DMS53 treated with DMSO at 0.1 percent for 48 hours (cell line): ENCODE results near the gene CMTM3.
A peak's percentile ranks its signal among the peaks of the same experiment; 100 is the strongest.
"Not testable (repeated sequence)": the region's sequence is repeated elsewhere in the genome, so short reads cannot be mapped to it uniquely, and the experiment has no call there.

Source experiments
- DNase-seq: peaks from one replicate; lab custom pipeline; 2025; ENCODE audit not compliant: unreplicated experiment; lab: John Stamatoyannopoulos, UW

The CMTM3 gene

DNA sequence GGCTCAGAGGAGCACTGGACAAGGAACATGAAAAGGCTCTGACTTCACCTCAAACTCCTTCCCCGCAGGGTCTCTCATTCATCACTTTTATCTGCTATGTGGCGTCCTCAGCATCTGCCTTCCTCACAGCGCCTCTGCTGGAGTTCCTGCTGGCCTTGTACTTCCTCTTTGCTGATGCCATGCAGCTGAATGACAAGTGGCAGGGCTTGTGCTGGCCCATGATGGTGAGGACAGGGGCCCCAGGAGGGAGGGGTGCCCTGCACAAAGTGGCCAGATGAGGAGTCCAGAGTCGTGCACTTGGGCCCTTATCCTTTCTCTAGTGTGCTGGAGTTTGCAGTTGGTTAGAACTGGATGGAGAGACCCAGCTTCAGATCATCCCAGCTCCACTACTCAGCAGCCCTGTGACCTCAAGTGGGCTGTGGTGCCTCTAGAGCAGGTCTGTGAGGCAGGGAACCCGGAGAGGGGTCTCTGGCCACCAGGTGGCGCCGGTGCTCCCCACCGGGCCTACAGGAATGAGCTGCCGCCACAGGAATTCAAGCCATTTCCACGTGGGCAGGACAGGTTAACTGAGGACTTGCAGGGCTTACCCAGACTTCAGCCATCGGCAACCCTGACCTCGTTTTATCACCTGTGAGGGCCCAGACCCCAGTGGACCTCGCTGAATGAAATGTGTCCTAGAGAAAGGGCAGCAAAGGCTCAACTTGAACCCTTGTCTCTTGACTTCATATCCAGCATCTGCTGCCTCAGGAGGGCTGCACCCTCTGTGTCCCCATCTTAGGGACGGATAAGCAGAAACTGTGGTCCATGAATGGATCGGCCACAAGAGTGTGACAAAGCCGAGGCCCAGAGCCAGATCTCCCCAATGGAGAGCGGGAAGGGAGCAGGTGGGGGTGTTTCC is 4.0 kb downstream of the CMTM3 start:
- peak; percentile 42 for DNase-seq

DNA sequence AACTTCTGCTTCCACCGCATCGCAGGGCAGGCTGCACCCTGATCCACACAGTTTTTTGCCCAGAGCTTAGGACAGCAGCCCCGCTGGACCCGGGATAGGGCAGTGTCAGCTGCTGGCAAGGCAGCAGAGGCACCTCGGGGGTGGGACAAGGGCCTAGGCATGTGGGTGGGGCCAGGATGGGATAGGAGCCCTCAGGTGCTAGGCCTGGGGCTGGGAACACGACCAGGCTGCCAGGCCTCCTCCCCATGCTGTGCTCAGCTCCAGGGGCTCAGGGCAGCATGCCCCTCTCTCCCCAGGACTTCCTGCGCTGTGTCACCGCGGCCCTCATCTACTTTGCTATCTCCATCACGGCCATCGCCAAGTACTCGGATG is 4.6 kb downstream of the CMTM3 start:
- DNase-seq = no peak

DNA sequence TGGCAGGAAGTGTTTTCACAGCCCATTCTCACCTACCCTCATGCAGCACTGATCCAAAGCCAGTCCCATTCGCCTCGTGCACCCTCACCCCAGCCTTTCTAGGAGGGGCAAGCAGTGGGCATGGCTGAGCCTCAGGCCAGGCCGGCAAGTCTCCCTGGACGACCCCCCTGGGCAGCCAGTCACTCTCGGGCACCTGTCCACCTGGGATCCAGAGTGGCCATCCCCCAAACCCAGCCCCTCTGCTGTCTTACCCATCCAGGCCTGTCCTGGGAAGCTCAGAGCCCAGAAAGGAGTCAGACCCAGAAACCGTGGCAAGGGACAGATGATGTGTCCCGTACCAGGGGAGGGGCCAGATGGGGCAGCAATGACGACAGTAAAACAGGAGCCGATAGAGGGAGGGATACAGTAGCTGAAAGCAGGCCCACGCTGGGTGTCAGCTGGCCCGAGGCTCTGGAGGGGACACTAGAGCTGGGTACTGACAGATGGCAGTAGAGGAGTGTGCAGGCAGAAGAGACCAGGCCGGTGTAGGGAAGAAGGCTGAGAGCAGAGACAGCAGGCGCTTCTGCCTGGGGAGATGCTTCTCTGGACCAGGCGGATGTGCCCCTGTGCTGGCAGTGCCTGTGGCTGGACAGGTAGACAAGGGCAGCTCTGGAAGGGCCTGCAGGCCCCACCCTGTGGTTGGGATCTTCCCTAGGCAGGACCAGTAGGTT is 5.8 kb downstream of the CMTM3 start:
- DNase-seq = no peak

DNA sequence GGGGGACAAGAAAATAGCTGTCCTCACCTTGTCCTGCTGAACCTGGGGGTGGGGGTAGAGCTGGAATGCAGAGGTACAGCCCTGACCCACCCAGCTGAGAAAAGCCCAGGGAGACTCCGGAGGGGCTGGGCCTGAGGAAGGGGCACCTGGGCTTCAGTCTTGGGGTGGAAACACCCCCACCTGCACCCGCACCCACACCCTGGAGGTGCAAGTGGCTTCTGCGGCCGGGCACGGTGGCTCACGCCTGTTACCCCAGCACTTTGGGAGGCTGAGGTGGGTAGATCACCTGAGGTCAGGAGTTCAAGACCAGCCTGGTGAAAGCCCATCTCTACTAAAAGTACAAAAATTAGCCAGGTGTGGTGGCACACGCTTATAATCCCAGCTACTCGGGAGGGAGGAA is 7.4 kb downstream of the CMTM3 start:
- not testable (repeated sequence) for DNase-seq

DNA sequence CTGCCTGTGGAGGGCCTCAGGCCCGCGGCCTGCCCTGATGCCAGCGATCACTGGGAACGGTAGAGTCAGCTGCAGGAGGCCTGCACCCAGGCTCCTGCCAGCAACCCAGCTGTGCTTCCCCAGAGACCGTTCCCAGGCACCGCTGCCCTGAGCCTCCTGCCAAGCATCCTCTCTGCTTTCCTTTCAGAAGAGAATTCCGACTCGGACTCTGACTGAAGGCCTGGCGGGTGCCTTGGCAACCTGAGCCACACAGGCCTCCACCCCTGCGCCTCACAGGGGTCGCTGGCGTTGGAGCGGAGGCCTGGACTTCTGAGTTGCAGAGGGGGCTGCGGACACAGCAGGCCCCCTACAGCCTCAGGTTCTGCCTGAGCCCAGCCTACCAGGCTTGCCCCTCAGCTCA is 7.9 kb downstream of the CMTM3 start:
- DNase-seq = no peak

DNA sequence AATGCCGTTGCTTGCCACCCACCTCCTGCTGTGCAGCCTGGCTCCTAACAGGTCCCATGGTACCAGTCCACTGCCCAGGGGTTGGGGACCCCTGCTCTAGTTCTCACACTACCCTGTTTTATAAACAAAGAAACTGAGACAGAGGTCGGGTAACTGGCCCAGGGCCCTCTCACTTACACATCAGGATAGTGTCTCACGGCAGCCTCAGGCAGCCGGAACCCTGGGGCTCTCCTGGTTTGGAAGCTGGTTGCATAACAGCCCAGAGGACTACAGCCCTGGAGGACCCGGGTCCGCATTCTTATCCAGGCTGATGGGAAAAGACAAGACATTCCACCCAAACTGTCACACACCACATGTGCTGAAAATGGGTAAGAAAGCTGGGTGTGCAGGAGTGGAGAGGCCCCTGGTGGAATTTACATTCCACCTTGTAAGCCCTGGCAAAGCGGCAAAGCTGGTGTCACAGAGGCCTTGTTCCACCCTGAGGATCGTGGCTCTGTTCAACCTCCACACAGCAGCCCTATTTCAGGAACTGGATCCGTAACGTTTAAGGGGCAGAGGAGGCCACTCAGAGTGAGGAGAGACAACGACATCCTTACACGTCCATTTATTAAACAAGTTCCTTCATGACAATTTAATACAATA is 9.8 kb downstream of the CMTM3 start:
- DNase-seq = no peak

DNA sequence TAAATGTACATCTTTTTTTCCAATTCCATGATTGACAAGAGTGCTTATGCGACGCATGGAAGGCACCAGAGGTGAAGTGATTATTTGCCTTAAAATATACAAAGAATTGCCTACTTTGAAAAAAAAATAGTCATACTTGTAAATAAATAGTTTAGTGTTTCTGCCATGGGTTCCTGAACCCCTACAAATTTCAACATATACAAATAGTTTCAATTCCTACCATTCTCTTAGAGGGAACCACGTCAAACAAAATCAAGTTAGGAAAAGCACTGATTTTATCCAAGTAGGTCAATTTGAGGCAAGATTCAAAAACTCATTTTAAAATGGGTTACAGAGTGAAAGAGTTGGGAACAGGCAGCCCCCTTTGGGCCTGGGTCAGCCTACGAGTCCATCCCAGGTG is 11.7 kb downstream of the CMTM3 start:
- no peak for DNase-seq

DNA sequence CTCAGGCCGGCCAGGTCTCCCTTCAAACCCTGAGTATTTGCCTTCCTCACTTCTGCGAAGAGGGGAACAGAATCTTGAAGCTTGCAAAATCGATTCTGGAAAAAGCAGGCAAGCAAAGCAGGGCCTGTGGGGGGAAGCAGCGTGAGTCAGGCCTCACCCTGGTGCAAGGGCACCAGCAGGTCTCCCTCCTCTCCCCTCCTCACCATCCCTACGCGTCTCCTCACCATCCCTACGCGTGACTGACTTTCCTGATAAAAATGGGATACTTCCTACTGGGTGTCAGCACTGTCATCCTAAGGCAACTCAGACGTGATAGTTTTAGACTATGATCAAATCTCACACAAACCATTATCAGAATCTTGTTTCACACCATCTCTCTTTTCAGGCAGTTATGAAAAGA is 12.1 kb downstream of the CMTM3 start:
- DNase-seq = no peak

DNA sequence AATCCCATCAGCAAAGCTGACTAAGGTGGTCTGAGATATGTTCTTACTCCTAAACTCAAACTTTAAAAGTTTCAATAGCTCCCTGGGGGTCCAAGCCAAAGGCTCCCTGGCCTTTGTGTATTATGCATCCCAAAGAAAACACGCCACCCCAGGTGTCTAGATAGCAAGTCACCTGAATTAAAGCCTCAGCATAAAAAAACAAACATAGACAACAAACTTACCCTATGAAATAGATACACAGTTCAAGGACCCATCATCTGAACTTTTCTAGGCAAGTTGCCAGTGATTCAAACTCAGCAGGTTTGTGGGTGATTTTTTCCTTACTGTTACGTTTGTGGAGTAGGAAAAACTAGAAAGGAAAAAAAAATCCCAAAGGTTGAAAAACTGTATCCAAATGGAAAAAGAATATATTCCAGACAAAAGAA is 12.5 kb downstream of the CMTM3 start:
- DNase-seq = no peak

DNA sequence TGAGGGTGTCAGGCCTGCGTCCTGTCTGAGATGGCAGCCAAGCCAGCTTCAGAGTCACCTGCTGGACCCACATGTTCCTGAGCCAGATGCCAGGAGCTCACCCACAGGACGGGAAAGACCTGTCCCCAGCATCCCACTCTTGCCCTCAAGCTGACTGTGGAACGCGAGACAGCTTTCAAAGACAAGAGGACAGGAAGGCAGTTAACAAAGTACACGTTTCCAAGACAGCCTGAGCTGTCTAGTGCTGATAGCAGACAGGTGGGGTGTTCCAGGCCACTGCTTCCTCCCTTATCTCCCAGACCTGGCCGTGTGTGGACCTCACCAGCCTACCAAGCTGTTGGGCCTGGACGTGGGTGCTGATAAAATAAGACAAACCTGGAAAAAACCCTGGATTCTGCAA is 13.2 kb downstream of the CMTM3 start:
- DNase-seq = no peak

DNA sequence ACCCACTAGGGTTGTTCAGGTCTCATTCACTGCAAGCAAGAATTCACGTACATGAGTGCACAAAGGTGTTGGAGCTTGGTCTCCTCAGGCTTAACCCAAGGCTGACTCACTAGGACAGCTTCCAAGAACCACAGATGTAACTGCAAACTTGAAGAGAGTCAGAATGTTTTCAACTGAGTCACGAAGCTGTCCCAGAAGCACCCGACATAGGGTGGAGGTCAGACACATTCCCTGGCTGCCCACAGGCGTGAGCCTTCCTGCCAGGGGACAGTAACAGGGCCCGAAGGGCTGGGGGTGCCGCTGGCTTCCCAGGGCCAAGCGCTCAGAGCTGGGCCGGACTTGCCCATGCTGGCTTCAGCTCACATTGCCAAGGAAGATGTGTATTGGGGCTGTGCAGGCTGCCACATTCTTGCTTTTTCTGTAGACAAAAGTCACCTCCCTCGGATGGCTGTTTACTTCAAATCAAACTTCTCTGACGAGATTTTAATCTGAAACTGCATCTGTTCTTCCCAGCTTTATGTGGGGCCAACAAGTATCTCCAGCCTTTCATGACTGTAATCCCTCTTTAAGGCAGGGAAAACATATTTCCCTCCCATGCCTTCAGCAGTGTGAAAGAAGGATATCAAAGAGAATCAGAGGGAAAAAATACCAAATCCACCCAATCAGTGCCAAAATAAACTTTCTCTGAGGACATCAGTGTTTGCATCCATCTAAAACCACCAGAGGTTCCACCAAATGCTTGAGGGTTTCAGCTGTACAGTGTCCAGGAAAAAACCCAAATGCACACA is 14.3 kb downstream of the CMTM3 start:
- DNase-seq = no peak

DNA sequence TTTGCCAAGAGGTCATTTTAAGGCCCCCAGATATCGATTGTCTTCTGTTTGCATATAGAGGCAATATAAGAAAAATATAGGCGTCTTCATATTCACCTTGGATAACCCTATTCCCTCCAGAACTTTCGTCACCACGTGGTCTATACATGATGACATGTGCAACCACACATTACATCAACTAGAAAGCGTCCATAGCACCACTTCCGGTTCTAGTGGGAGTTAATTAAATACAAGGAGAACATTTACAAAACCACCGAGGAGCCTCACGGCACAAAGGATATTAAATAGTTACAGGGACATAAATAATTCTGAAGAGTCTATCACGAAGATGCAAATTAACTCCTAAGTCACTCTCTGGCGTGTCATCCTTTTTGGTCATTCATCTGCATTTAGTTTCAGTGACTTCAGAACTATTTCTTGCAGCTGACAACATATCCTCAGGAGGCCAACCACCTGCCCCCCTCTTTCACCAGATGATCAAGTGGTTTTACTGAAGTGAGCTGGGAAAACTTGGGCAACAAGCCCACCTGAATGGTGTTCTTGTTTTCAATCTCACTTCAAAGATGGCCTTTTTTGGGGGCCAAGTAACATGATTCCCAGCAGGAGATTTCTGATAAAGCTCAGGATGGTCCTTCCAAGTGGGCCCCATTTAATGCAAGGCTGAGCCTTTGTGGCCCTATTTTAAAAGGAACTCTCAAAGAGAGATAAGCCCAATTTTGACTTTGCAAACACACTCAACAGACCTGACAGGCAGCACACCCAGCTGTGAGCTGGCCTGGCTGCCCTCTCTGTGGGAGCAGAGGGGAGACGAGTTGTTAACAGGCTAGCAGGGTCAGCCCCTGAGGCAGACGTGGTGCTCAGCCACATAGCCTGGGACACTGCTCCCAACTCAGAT is 15.3 kb downstream of the CMTM3 start:
- DNase-seq = no peak

DNA sequence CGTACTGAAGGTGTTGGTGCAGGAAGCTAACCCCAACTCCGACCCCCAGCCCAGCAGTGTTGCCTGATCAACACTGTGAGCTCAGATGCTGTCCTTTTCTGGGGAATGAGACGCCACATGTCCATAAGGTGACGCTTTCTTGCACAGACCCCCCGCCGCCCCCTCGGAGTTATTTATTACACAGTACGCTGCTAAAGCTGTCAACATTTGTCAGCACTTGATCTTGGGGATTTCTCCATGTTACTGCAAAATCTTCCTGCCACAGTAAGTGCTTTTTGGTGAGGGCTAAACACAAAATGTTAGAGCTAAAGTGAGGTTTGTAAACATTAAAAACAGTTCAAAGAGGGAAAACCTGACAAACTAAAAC is 15.9 kb downstream of the CMTM3 start:
- DNase-seq = no peak

DNA sequence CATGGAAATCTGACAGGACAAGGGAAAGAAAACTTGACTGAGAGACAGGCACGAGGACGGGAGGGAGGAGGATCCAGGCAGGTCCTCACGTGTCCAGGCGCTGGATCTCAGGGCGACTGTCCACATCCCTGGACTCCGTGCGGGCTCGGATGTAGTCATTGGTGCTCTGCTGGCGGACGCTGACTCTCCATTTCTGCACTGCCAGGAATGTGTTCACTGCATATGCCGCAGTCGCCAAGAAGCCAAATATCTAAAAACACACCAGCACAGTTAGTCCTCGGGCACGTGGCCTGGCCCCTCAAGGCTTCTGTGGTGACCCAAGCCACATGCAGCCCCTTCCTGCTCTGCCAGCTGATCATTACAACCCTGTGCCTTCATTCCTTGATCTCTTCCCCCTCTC is 17.5 kb downstream of the CMTM3 start:
- DNase-seq = no peak

DNA sequence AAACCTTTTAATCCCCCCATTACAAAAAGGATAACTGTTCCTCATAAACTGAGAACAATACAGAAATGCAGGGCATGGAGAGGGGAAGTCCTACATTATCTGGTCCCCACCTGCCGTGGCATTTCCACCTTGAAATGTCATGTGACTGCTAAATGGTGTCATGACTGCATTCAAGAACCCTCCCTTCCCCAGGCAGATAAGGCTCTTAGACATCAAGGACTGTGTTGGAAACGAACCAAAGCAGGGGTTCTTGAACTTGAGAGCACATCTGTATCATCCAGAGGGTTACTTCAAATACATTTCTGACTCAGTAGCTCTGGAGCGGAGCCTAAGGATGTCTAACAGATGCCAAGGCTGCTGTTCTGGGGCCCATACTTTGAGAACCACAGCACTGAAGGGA is 18.4 kb downstream of the CMTM3 start:
- DNase-seq = no peak

DNA sequence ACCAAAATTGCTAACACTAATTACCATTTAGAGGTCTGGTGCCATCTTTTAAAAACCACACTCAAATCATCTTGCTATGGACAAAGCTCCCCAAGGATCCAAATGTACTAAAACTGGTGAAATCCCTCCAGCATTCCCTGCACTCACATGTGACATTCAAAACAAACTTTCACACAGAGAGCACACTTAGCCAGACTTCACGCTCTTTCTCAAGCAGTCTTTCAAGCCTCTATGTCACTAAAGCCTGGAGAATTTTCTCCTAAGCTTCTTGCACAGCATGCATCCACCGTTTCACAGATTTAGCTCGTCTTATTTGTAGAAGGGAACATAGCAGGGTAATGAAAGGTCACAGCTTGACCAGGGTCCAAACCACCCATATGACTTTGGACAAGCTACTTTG is 19.3 kb downstream of the CMTM3 start:
- DNase-seq = no peak

DNA sequence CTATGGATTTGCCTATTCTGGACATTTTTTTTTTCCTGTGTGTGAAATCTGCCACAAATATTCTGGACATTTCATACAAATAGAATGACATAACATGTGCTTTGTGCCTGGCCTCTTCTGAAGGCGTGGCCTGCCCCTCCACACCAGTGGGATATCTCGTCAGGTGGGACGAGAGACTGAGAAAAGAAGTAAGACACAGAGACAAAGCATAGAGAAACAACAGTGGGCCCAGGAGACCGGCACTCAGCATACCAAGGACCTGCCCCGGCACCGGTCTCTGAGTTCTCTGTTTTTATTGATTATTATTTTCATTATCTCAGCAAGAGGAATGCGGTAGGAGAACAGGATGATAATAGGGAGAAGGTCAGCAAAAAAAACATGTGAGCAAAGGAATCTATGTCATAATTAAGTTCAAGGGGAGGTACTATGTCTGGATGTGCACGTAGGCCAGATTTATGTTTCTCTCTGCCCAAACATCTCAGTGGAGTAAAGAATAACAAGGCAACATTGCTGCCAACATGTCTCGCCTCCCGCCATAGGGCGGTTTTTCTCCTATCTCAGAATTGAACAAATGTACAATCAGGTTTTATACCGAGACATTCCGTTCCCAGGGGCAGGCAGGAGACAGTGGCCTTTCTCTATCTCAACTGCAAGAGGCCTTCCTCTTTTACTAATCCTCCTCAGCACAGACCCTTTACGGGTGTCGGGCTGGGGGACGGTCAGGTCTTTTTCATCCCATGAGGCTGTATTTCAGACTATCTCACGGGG is 23.3 kb downstream of the CMTM3 start:
- DNase-seq = not testable (repeated sequence)

DNA sequence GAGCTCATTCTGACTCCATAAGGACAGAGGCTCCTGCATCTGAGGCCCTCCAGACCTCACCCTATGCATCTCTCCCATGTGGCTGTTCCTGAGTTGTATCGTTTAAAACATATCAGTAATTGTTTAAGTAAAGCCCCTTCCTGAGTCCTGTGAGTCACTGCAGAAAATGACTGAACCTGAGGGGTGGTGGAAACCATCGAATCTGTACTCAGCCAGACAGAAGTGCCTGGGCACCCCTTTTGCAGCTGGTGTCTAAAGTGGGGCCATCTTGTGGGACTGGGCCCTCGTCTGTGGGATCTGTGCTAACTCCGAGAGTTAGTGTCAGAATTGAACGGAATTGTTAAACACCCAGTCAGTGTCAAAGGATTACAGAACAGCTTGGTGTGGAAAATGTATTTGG is 25.4 kb downstream of the CMTM3 start:
- no peak for DNase-seq

DNA sequence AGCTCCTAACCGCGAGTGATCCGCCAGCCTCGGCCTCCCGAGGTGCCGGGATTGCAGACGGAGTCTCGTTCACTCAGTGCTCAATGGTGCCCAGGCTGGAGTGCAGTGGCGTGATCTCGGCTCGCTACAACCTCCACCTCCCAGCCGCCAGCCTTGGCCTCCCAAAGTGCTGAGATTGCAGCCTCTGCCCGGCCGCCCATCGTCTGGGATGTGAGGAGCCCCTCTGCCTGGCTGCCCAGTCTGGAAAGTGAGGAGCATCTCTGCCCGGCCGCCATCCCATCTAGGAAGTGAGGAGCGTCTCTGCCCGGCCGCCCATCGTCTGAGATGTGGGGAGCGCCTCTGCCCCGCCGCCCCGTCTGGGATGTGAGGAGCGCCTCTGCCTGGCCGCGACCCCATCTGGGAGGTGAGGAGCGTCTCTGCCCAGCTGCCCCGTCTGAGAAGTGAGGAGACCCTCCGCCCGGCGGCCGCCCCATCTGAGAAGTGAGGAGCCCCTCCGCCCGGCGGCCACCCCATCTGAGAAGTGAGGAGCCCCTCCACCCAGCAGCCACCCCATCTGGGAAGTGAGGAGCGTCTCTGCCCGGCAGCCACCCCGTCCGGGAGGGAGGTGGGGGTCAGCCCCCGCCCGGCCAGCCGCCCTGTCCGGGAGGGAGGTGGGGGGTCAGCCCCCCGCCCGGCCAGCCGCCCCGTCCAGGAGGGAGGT is 26.2 kb downstream of the CMTM3 start:
- not testable (repeated sequence) for DNase-seq
